ENCODE measurements around the gene CFD.
"Not testable (repeated sequence)": the region's sequence is repeated elsewhere in the genome, so short reads cannot be mapped to it uniquely, and the experiment has no call there.

CFD gene

GRCh38 chr19:843180-843835, 16.2 kb upstream of the CFD start:
- Mint-ChIP-seq H3K4me1 (ENCODE audit: low read depth) (peaks cover 3% of the 10 kb centered on the region), H3K27ac (no peak overlapping the region), H3K36me3 (ENCODE audit: low read depth) (no peaks in the 10 kb centered on the region), H3K9me3 (no peaks in the 10 kb centered on the region), H3K4me3 (no peak overlapping the region), H3K27me3 (peaks cover 25% of the 10 kb centered on the region)

- Mint-ChIP-seq H3K27ac (no peak overlapping the region), H3K4me1 (ENCODE audit: low read depth) (peaks cover 3% of the 10 kb centered on the region), H3K27me3 (peaks cover 25% of the 10 kb centered on the region), H3K36me3 (ENCODE audit: low read depth) (no peaks in the 10 kb centered on the region), H3K9me3 (no peaks in the 10 kb centered on the region), H3K4me3 (no peak overlapping the region)
Measured at GRCh38 chr19:843836-844545, 15.5 kb upstream of the CFD start.

- Mint-ChIP-seq H3K4me1 (ENCODE audit: low read depth) (peaks cover 3% of the 10 kb centered on the region), H3K4me3 (no peak overlapping the region), H3K27me3 (peaks cover 29% of the 10 kb centered on the region), H3K27ac (no peak overlapping the region), H3K9me3 (no peaks in the 10 kb centered on the region), H3K36me3 (ENCODE audit: low read depth) (no peaks in the 10 kb centered on the region)
Measured at GRCh38 chr19:844546-844971, 14.9 kb upstream of the CFD start.

GRCh38 chr19:845707-846521, 13.6 kb upstream of the CFD start:
- Mint-ChIP-seq H3K4me1 (ENCODE audit: low read depth) (peaks cover 3% of the 10 kb centered on the region), H3K27me3 (peaks cover 36% of the 10 kb centered on the region), H3K27ac (no peak overlapping the region), H3K4me3 (no peak overlapping the region), H3K9me3 (no peaks in the 10 kb centered on the region), H3K36me3 (ENCODE audit: low read depth) (no peaks in the 10 kb centered on the region)

- Mint-ChIP-seq H3K9me3 (no peaks in the 10 kb centered on the region), H3K4me1 (ENCODE audit: low read depth) (peaks cover 3% of the 10 kb centered on the region), H3K36me3 (ENCODE audit: low read depth) (no peaks in the 10 kb centered on the region), H3K27ac (no peak overlapping the region), H3K4me3 (no peak overlapping the region), H3K27me3 (peaks cover 31% of the 10 kb centered on the region)
Measured at GRCh38 chr19:848386-848921, 11.0 kb upstream of the CFD start.

GRCh38 chr19:849195-849594, 10.3 kb upstream of the CFD start:
- H3K27me3 Mint-ChIP-seq: peaks cover 31% of the 10 kb centered on the region
- not testable (repeated sequence) for H3K4me3 Mint-ChIP-seq; H3K9me3 Mint-ChIP-seq; H3K36me3 Mint-ChIP-seq (ENCODE audit: low read depth); H3K4me1 Mint-ChIP-seq (ENCODE audit: low read depth); H3K27ac Mint-ChIP-seq

GRCh38 chr19:850221-850978, 9.1 kb upstream of the CFD start:
- peaks cover 20% of the 10 kb centered on the region for H3K27me3 Mint-ChIP-seq
- H3K4me1 Mint-ChIP-seq (ENCODE audit: low read depth): no peaks in the 10 kb centered on the region
- no peaks in the 10 kb centered on the region for H3K9me3 Mint-ChIP-seq
- H3K36me3 Mint-ChIP-seq (ENCODE audit: low read depth): no peaks in the 10 kb centered on the region
- H3K27ac Mint-ChIP-seq: no peak overlapping the region
- H3K4me3 Mint-ChIP-seq: no peak overlapping the region

GRCh38 chr19:850979-851335, 8.5 kb upstream of the CFD start:
- H3K9me3 Mint-ChIP-seq: no peaks in the 10 kb centered on the region
- no peaks in the 10 kb centered on the region for H3K36me3 Mint-ChIP-seq (ENCODE audit: low read depth)
- H3K4me3 Mint-ChIP-seq: no peak overlapping the region
- no peak overlapping the region for H3K27ac Mint-ChIP-seq
- H3K27me3 Mint-ChIP-seq: peaks cover 15% of the 10 kb centered on the region
- no peaks in the 10 kb centered on the region for H3K4me1 Mint-ChIP-seq (ENCODE audit: low read depth)

GRCh38 chr19:852136-853013, 7.1 kb upstream of the CFD start, which contains the start of gene ELANE:
ELANE (plus strand) TSS chr19:852303; CDS start chr19:852329, 26 bp downstream.
- H3K9me3 Mint-ChIP-seq: no peaks in the 10 kb centered on the region

GRCh38 chr19:853014-853585, 6.4 kb upstream of the CFD start:
- Mint-ChIP-seq H3K4me1 (ENCODE audit: low read depth) (no peaks in the 10 kb centered on the region), H3K27me3 (peaks cover 11% of the 10 kb centered on the region), H3K4me3 (no peak overlapping the region), H3K36me3 (ENCODE audit: low read depth) (no peaks in the 10 kb centered on the region), H3K27ac (no peak overlapping the region), H3K9me3 (no peaks in the 10 kb centered on the region)

More at GRCh38 chr19:852136-853013, 7.1 kb upstream of the CFD start, which contains the start of gene ELANE:
- Mint-ChIP-seq H3K27me3 (peaks cover 11% of the 10 kb centered on the region), H3K4me1 (ENCODE audit: low read depth) (no peaks in the 10 kb centered on the region), H3K27ac (no peak within 1 kb of the TSS), H3K4me3 (no peak within 1 kb of the TSS), H3K36me3 (ENCODE audit: low read depth) (no peaks in the 10 kb centered on the region)

GRCh38 chr19:853614-854220, 5.7 kb upstream of the CFD start:
- H3K36me3 Mint-ChIP-seq (ENCODE audit: low read depth); H3K4me1 Mint-ChIP-seq (ENCODE audit: low read depth); H3K9me3 Mint-ChIP-seq; H3K4me3 Mint-ChIP-seq; H3K27ac Mint-ChIP-seq: not testable (repeated sequence)
- peaks cover 17% of the 10 kb centered on the region for H3K27me3 Mint-ChIP-seq

- H3K27ac Mint-ChIP-seq: no peak overlapping the region
- peaks cover 14% of the 10 kb centered on the region for H3K27me3 Mint-ChIP-seq
- H3K4me3 Mint-ChIP-seq: no peak overlapping the region
- no peaks in the 10 kb centered on the region for H3K9me3 Mint-ChIP-seq
- no peaks in the 10 kb centered on the region for H3K36me3 Mint-ChIP-seq (ENCODE audit: low read depth)
- H3K4me1 Mint-ChIP-seq (ENCODE audit: low read depth): no peaks in the 10 kb centered on the region
Measured at GRCh38 chr19:854549-854948, 4.9 kb upstream of the CFD start.

GRCh38 chr19:855142-855541, 4.3 kb upstream of the CFD start:
- Mint-ChIP-seq H3K27me3 (peaks cover 9% of the 10 kb centered on the region), H3K4me3 (no peak overlapping the region), H3K36me3 (ENCODE audit: low read depth) (no peaks in the 10 kb centered on the region), H3K27ac (no peak overlapping the region), H3K9me3 (no peaks in the 10 kb centered on the region), H3K4me1 (ENCODE audit: low read depth) (no peaks in the 10 kb centered on the region)
